SK-N-SH treated with all-trans-retinoic acid at 6 μM for 48 hours (cell line): ENCODE measurements around the gene PIM1.

Source experiments
- ATAC-seq: fragments of 200-7000 bp; cut with Tn5 transposase; 3 replicates; pipeline ENCODE4 v1.9.1; 2020; ENCODE audit warnings: mild to moderate bottlenecking, moderate library complexity
- ARNTL ChIP-seq: fragments of 450-650 bp; formaldehyde crosslinking; IDR thresholded peaks from 2 replicates; pipeline ENCODE4 v1.5.0; 2020; ENCODE audit warnings: low read depth, mild to moderate bottlenecking, moderate library complexity, borderline replicate concordance
- BACH2 ChIP-seq: fragments of 250-450 bp; sonication (Bioruptor Pico); IDR thresholded peaks from 2 replicates; pipeline ENCODE4 v1.9.0; 2021; ENCODE audit warnings: mild to moderate bottlenecking, borderline replicate concordance
- CSDC2 ChIP-seq: fragments of 250-450 bp; sonication (Bioruptor Pico); IDR thresholded peaks from 2 replicates; pipeline ENCODE4 v1.5.0; 2020; ENCODE audit warnings: mild to moderate bottlenecking, moderate library complexity
- CSRNP3 ChIP-seq: fragments of 250-450 bp; sonication (Bioruptor Pico); IDR thresholded peaks from 2 replicates; pipeline ENCODE4 v1.5.1; 2021; ENCODE audit warnings: mild to moderate bottlenecking, moderate library complexity
- ESRRG ChIP-seq: fragments of 250-450 bp; sonication (Bioruptor Pico); IDR thresholded peaks from 2 replicates; pipeline ENCODE4 v1.6.1; 2021; ENCODE audit warnings: mild to moderate bottlenecking
- ISL1 ChIP-seq: fragments of 250-450 bp; sonication (Bioruptor Pico); IDR thresholded peaks from 2 replicates; pipeline ENCODE4 v2.1.2; 2022; ENCODE audit warnings: mild to moderate bottlenecking, moderate library complexity
- OSR1 ChIP-seq: fragments of 250-450 bp; sonication (Bioruptor Pico); IDR thresholded peaks from 2 replicates; pipeline ENCODE4 v1.8.0; 2022; ENCODE audit warnings: moderate library complexity, mild to moderate bottlenecking, inconsistent platforms
- PATZ1 ChIP-seq: fragments of 250-450 bp; sonication (Bioruptor Pico); IDR thresholded peaks from 2 replicates; pipeline ENCODE4 v1.8.0; 2020; ENCODE audit warnings: mild to moderate bottlenecking, moderate library complexity, borderline replicate concordance
- PPARA ChIP-seq: fragments of 250-450 bp; sonication (Bioruptor Pico); IDR thresholded peaks from 2 replicates; pipeline ENCODE4 v1.5.0; 2020; ENCODE audit warnings: mild to moderate bottlenecking, borderline replicate concordance
- RARB ChIP-seq: fragments of 250-450 bp; sonication (Bioruptor Pico); IDR thresholded peaks from 2 replicates; pipeline ENCODE4 v1.8.0; 2021; ENCODE audit warnings: mild to moderate bottlenecking, moderate library complexity
- SNAI2 ChIP-seq: fragments of 250-450 bp; sonication (Bioruptor Pico); IDR thresholded peaks from 2 replicates; pipeline ENCODE4 v1.5.0; 2020; ENCODE audit warnings: mild to moderate bottlenecking, moderate library complexity
- TSHZ2 ChIP-seq: fragments of 250-450 bp; sonication (Bioruptor Pico); IDR thresholded peaks from 2 replicates; pipeline ENCODE4 v1.5.0; 2020; ENCODE audit warnings: mild to moderate bottlenecking, moderate library complexity
- ZC3H10 ChIP-seq: fragments of 250-450 bp; sonication (Bioruptor Pico); IDR thresholded peaks from 2 replicates; pipeline ENCODE4 v1.5.1; 2021; ENCODE audit warnings: mild to moderate bottlenecking, moderate library complexity
- ZFP3 ChIP-seq: fragments of 250-450 bp; sonication (Bioruptor Pico); IDR thresholded peaks from 2 replicates; pipeline ENCODE4 v1.5.0; 2020; ENCODE audit warnings: mild to moderate bottlenecking, moderate library complexity
- ZFP30 ChIP-seq: fragments of 450-650 bp; formaldehyde crosslinking; IDR thresholded peaks from 2 replicates; pipeline ENCODE4 v1.5.0; 2022; ENCODE audit warnings: mild to moderate bottlenecking, moderate library complexity
- ZNF565 ChIP-seq: fragments of 450-650 bp; formaldehyde crosslinking; conservative IDR thresholded peaks from 2 replicates; pipeline ENCODE4 v1.5.0; 2020; ENCODE audit warnings: low read depth, mild to moderate bottlenecking, moderate library complexity
- ZNF70 ChIP-seq: fragments of 450-650 bp; formaldehyde crosslinking; IDR thresholded peaks from 2 replicates; pipeline ENCODE4 v1.5.0; 2020; ENCODE audit warnings: mild to moderate bottlenecking, moderate library complexity
- ZNF8 ChIP-seq: fragments of 450-650 bp; formaldehyde crosslinking; IDR thresholded peaks from 2 replicates; pipeline ENCODE4 v1.5.0; 2020; ENCODE audit warnings: mild to moderate bottlenecking, moderate library complexity
- TF ChIP-seq, protein P1 (sequence below): fragments of 250-450 bp; sonication (Bioruptor Pico); IDR thresholded peaks from 2 replicates; pipeline ENCODE4 v1.8.0; 2021; ENCODE audit warnings: low read depth, mild to moderate bottlenecking, moderate library complexity, borderline replicate concordance

PIM1 gene

DNA sequence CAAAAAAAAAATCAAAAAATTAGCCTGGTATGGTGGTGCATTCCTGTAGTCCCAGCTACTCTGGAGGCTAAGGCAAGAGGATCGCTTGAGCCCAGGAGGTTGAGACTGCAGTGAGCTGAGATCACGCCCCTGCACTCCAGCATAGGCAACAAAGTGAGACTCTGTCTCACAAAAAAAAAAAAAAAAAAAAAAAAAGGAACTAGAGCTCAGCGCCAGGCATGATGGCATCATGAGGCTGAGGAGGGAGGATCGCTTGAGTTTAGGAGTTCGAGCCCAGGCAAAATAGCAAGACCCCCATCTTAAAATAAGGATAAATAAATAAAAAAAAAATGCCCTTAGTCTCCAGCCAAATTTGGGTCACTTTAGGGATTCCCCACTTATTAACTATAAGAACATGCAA is 40.4 kb upstream of the PIM1 start:
- no peak for ATAC-seq
- no peak for TF ChIP-seq ESRRG
- no peak for TF ChIP-seq ZNF565 (CRISPR knock-in tag)
- TF ChIP-seq ZFP3 (CRISPR knock-in tag), result no peak
- TF ChIP-seq ARNTL (CRISPR knock-in tag), result no peak
- no peak for TF ChIP-seq TSHZ2 (CRISPR knock-in tag)
- no peak for TF ChIP-seq CSRNP3 (CRISPR knock-in tag)
- TF ChIP-seq BACH2, result no peak
- no peak for TF ChIP-seq SNAI2 (CRISPR knock-in tag)

DNA sequence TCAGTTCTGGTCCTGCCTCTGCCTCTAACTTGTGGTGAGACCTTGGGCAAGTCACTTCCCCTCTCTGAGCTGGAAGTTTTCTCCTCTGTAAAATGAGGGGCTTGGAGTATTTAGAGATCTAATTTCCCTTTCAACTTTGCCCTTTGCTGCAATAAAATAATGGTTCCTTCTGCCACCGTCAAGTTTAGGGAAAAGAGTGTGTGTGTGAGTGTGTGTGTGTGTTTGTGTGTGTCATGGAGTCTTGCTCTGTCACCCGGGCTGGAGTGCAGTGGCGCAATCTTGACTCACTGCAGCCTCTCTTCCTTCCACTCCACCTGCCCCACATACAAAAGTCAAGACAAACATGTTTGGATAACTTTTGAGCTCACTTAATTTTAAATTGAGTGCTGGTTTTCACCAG is 39.2 kb upstream of the PIM1 start:
- TF ChIP-seq ZFP3 (CRISPR knock-in tag) (no peak), CSDC2 (CRISPR knock-in tag) (0 out of 2 replicates have a peak, but pooled peaks have one; percentile 42)
- no peak for ATAC-seq

- TF ChIP-seq ZFP3 (CRISPR knock-in tag) (peak; percentile 34; the same call in 1 of the 2 replicates), TSHZ2 (CRISPR knock-in tag) (0 out of 2 replicates have a peak, but pooled peaks have one; percentile 25), ZFP30 (CRISPR knock-in tag) (no peak), PATZ1 (no peak), SNAI2 (CRISPR knock-in tag) (0 out of 2 replicates have a peak, but pooled peaks have one; percentile 44), ARNTL (CRISPR knock-in tag) (no peak), ESRRG (no peak), OSR1 (CRISPR knock-in tag) (no peak), CSDC2 (CRISPR knock-in tag) (no peak), ISL1 (CRISPR knock-in tag) (no peak; the same call in none of the 2 replicates), ZNF70 (peak; percentile 33; the same call in 1 of the 2 replicates)
- TF ChIP-seq, protein P1, sequence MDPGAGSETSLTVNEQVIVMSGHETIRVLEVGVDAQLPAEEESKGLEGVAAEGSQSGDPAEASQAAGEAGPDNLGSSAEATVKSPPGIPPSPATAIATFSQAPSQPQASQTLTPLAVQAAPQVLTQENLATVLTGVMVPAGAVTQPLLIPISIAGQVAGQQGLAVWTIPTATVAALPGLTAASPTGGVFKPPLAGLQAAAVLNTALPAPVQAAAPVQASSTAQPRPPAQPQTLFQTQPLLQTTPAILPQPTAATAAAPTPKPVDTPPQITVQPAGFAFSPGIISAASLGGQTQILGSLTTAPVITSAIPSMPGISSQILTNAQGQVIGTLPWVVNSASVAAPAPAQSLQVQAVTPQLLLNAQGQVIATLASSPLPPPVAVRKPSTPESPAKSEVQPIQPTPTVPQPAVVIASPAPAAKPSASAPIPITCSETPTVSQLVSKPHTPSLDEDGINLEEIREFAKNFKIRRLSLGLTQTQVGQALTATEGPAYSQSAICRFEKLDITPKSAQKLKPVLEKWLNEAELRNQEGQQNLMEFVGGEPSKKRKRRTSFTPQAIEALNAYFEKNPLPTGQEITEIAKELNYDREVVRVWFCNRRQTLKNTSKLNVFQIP (CRISPR knock-in tag), result no peak
- TF ChIP-seq, all 23 proteins: peak for 4
- peak; percentile 46 for ATAC-seq
These were observed 38.6 kb upstream of the PIM1 start for GRCh38 chr6:37131104-37131959.

- ATAC-seq, result no peak
- TF ChIP-seq CSDC2 (CRISPR knock-in tag) (no peak), RARB (no peak), ARNTL (CRISPR knock-in tag) (no peak), ZC3H10 (CRISPR knock-in tag) (no peak), ZNF8 (CRISPR knock-in tag) (no peak), ZFP30 (CRISPR knock-in tag) (no peak), ZFP3 (CRISPR knock-in tag) (no peak), PPARA (no peak), ISL1 (CRISPR knock-in tag) (no peak)
These were observed 38.0 kb upstream of the PIM1 start for GRCh38 chr6:37131960-37132253.
